SK-N-SH (cell line): Measurements from ENCODE around the gene SMARCD2. TPM values are rescaled to one million over a fixed set of nuclear protein-coding genes. Genes with fewer than 3 reads are reported as not detected.

Experiments used
- CTCF ChIA-PET: fragments of 300-600, 350-600 bp; formaldehyde crosslinking; extraction: SDS; loops from one replicate; lab custom pipeline; 2021; lab: Yijun Ruan, JAX
- POLR2A ChIA-PET: fragments of 350-600 bp; sonication (Branson Sonifier 250); formaldehyde crosslinking; extraction: SDS; loops from one replicate; lab custom pipeline; 2020; ENCODE audit warnings: antibody characterized with exemption, inconsistent platforms; lab: Yijun Ruan, JAX
- DNase-seq: peaks from one replicate; pipeline ENCODE4 v3.0.0; 2012
- H2AFZ ChIP-seq: fragments of 200-600 bp; sonication (generic); 2 replicates; pipeline ENCODE4 v1.8.1; 2016; ENCODE audit warnings: antibody characterized with exemption, mild to moderate bottlenecking, low read depth
- H3F3A ChIP-seq: fragments of 200-600 bp; sonication (generic); replicated peaks from 2 replicates; pipeline ENCODE3; 2016; ENCODE audit warnings: antibody characterized with exemption, mild to moderate bottlenecking; ENCODE audit not compliant: insufficient read depth
- H3K27ac ChIP-seq, 2 experiments: fragments of 200-500 bp in 1 of 2; fragments of 200-600 bp in 1 of 2; sonication (Bioruptor generic) in 1 of 2; sonication (generic), shearing (Covaris generic) in 1 of 2; 2 replicates each; pipeline versions ENCODE4 v1.5.1 to v1.6.1; 2014 to 2016; ENCODE audit warnings: low read depth in 2 of 2, inconsistent platforms in 1 of 2, low read length in 1 of 2, mild to moderate bottlenecking in 1 of 2, mixed read lengths in 1 of 2
- H3K27me3 ChIP-seq: fragments of 200-600 bp; sonication (generic), shearing (Covaris generic); 2 replicates; pipeline ENCODE4 v1.6.1; 2016; ENCODE audit warnings: mixed run types; ENCODE audit not compliant: insufficient read depth
- H3K36me3 ChIP-seq, 2 experiments: fragments of 200-500 bp in 1 of 2; fragments of 200-600 bp in 1 of 2; sonication (Bioruptor generic) in 1 of 2; sonication (generic) in 1 of 2; replicated peaks in 1 of 2; 2 replicates each; pipeline versions ENCODE3 to v1.5.1; 2014 to 2016; ENCODE audit warnings: low read length in 1 of 2, mild to moderate bottlenecking in 1 of 2; ENCODE audit not compliant: insufficient read depth in 2 of 2, control insufficient read depth in 1 of 2
- H3K4me1 ChIP-seq, 2 experiments: fragments of 200-500 bp in 1 of 2; fragments of 200-600 bp in 1 of 2; sonication (Bioruptor generic) in 1 of 2; sonication (generic), shearing (Covaris generic) in 1 of 2; 2 replicates each; pipeline versions ENCODE4 v1.5.1 to v1.6.1; 2014 to 2016; ENCODE audit warnings: low read depth in 1 of 2, low read length in 1 of 2, mixed run types in 1 of 2; ENCODE audit not compliant: insufficient read depth in 2 of 2, control insufficient read depth in 1 of 2
- H3K4me2 ChIP-seq: fragments of 200-600 bp; sonication (generic), shearing (Covaris generic); 2 replicates; pipeline ENCODE4 v1.6.1; 2017; ENCODE audit warnings: mixed run types
- H3K4me3 ChIP-seq, 2 experiments: fragments of 200-500 bp in 1 of 2; fragments of 200-600 bp in 1 of 2; sonication (Bioruptor generic) in 1 of 2; sonication (generic), shearing (Covaris generic) in 1 of 2; 2 replicates each; pipeline versions ENCODE4 v1.5.1 to v1.8.1; 2014 to 2016; ENCODE audit warnings: low read depth in 2 of 2, inconsistent platforms in 1 of 2, low read length in 1 of 2, mild to moderate bottlenecking in 1 of 2, mixed read lengths in 1 of 2, moderate library complexity in 1 of 2
- H3K79me2 ChIP-seq: fragments of 200-600 bp; sonication (generic); 2 replicates; pipeline ENCODE4 v1.8.1; 2017; ENCODE audit warnings: mild to moderate bottlenecking; ENCODE audit not compliant: insufficient read depth
- H3K9ac ChIP-seq: fragments of 200-600 bp; sonication (generic); 2 replicates; pipeline ENCODE4 v1.6.1; 2017; ENCODE audit warnings: mixed run types
- H3K9me2 ChIP-seq: fragments of 200-600 bp; sonication (generic); 2 replicates; pipeline ENCODE4 v1.6.1; 2017; ENCODE audit warnings: mixed run types
- H3K9me3 ChIP-seq: fragments of 200-600 bp; sonication (generic); 2 replicates; pipeline ENCODE4 v1.6.1; 2017; ENCODE audit warnings: mixed run types, mild to moderate bottlenecking, moderate library complexity
- H4K20me1 ChIP-seq: fragments of 200-600 bp; sonication (generic); 2 replicates; pipeline ENCODE4 v1.6.1; 2017; ENCODE audit warnings: mild to moderate bottlenecking, mixed run types; ENCODE audit not compliant: insufficient read depth
- CHD2 ChIP-seq: fragments of 150-350 bp; IDR thresholded peaks from 2 replicates; pipeline ENCODE4 v1.6.1; 2018; ENCODE audit warnings: low read length; ENCODE audit not compliant: partially characterized antibody
- ELF1 ChIP-seq: IDR thresholded peaks from 2 replicates; pipeline ENCODE4 v1.4.0; 2012
- GATA2 ChIP-seq: sonication (generic); formaldehyde crosslinking; IDR thresholded peaks from 2 replicates; pipeline ENCODE4 v1.5.0; 2020; ENCODE audit warnings: mild to moderate bottlenecking, missing genetic modification reagents
- JUND ChIP-seq: IDR thresholded peaks from 2 replicates; pipeline ENCODE4 v1.4.0; 2012
- MEF2A ChIP-seq: IDR thresholded peaks from 2 replicates; pipeline ENCODE4 v1.4.0; 2012; ENCODE audit warnings: low read depth, borderline replicate concordance
- MXI1 ChIP-seq: IDR thresholded peaks from 2 replicates; pipeline ENCODE4 v1.6.1; 2012; ENCODE audit warnings: mild to moderate bottlenecking, low read depth, low read length, improper control_type of control experiment
- NFIC ChIP-seq: IDR thresholded peaks from 2 replicates; pipeline ENCODE4 v1.4.0; 2012; ENCODE audit warnings: borderline replicate concordance
- NRF1 ChIP-seq: IDR thresholded peaks from 2 replicates; pipeline ENCODE4 v1.6.1; 2012; ENCODE audit warnings: low read depth, mild to moderate bottlenecking, low read length
- POLR2AphosphoS5 ChIP-seq: IDR thresholded peaks from 2 replicates; pipeline ENCODE4 v1.6.1; 2012; ENCODE audit warnings: low read depth, low read length
- RFX5 ChIP-seq: IDR thresholded peaks from 2 replicates; pipeline ENCODE4 v1.6.1; 2012; ENCODE audit warnings: mild to moderate bottlenecking, improper control_type of control experiment, low read length
- SIN3A ChIP-seq: IDR thresholded peaks from 2 replicates; pipeline ENCODE4 v1.6.1; 2012; ENCODE audit warnings: low read depth, mild to moderate bottlenecking, low read length, moderate library complexity, borderline replicate concordance
- SMC3 ChIP-seq: IDR thresholded peaks from 2 replicates; pipeline ENCODE4 v1.6.1; 2012; ENCODE audit warnings: low read depth, low read length, improper control_type of control experiment
- USF1 ChIP-seq: IDR thresholded peaks from 2 replicates; pipeline ENCODE4 v1.4.0; 2012; ENCODE audit warnings: low read depth, borderline replicate concordance
- YY1 ChIP-seq: IDR thresholded peaks from 2 replicates; pipeline ENCODE4 v1.4.0; 2012; ENCODE audit warnings: low read depth, mild to moderate bottlenecking
- WGBS: methylation state at CpG from one replicate; pipeline ENCODE4 v1.1.6; 2017; ENCODE audit warnings: low lambda C conversion rate; 5-methylcytosine and 5-hydroxymethylcytosine counted together
- polyA plus RNA-seq, 3 experiments: library from polyadenylated mRNA; depleted of rRNA; stranded (reverse); fragments of >200 nt; gene quantifications; 2 replicates each; pipeline ENCODE4 v1.2.3, GENCODE V29; 2012
- TF ChIP-seq, protein P1 (sequence below): IDR thresholded peaks from 2 replicates; pipeline ENCODE4 v1.6.1; 2012; ENCODE audit warnings: mild to moderate bottlenecking, low read depth, low read length, moderate library complexity
- TF ChIP-seq, protein P2 (sequence below): IDR thresholded peaks from 2 replicates; pipeline ENCODE4 v1.4.0; 2012; ENCODE audit warnings: low read depth, borderline replicate concordance
- TF ChIP-seq, protein P3 (sequence below): IDR thresholded peaks from 2 replicates; pipeline ENCODE4; 2012

Gene SMARCD2
- polyA plus RNA-seq, 1 of the 3 experiments (the other 2 are of a cell fraction): 89.1 TPM

- TF ChIP-seq, protein P1, sequence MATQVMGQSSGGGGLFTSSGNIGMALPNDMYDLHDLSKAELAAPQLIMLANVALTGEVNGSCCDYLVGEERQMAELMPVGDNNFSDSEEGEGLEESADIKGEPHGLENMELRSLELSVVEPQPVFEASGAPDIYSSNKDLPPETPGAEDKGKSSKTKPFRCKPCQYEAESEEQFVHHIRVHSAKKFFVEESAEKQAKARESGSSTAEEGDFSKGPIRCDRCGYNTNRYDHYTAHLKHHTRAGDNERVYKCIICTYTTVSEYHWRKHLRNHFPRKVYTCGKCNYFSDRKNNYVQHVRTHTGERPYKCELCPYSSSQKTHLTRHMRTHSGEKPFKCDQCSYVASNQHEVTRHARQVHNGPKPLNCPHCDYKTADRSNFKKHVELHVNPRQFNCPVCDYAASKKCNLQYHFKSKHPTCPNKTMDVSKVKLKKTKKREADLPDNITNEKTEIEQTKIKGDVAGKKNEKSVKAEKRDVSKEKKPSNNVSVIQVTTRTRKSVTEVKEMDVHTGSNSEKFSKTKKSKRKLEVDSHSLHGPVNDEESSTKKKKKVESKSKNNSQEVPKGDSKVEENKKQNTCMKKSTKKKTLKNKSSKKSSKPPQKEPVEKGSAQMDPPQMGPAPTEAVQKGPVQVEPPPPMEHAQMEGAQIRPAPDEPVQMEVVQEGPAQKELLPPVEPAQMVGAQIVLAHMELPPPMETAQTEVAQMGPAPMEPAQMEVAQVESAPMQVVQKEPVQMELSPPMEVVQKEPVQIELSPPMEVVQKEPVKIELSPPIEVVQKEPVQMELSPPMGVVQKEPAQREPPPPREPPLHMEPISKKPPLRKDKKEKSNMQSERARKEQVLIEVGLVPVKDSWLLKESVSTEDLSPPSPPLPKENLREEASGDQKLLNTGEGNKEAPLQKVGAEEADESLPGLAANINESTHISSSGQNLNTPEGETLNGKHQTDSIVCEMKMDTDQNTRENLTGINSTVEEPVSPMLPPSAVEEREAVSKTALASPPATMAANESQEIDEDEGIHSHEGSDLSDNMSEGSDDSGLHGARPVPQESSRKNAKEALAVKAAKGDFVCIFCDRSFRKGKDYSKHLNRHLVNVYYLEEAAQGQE: no peak
- TF ChIP-seq GATA2 (CRISPR knock-in tag) (no peak), NFIC (no peak)
These were observed 4.4 kb downstream of the SMARCD2 start (continued) for GRCh38 chr17:63837962-63838600.

- H3K27ac ChIP-seq: peak overlapping the region in 1 of 2 experiments; percentile 4; a peak in 1 of 4 replicates
- no peak for DNase-seq
- H3K27me3 ChIP-seq: no peaks in the 10 kb centered on the region
- H3K4me3 ChIP-seq: no peak overlapping the region
- H3K9ac ChIP-seq: no peak overlapping the region
- no peak overlapping the region for H2AFZ ChIP-seq
- peaks cover 28% of the 10 kb centered on the region for H3F3A ChIP-seq
- H3K9me2 ChIP-seq: no peaks in the 10 kb centered on the region
- peaks cover 27 to 44% of the 10 kb centered on the region in 2 experiments for H3K4me1 ChIP-seq
- TF ChIP-seq MEF2A (no peak), NFIC (no peak), ELF1 (no peak)
- TF ChIP-seq, protein P2, sequence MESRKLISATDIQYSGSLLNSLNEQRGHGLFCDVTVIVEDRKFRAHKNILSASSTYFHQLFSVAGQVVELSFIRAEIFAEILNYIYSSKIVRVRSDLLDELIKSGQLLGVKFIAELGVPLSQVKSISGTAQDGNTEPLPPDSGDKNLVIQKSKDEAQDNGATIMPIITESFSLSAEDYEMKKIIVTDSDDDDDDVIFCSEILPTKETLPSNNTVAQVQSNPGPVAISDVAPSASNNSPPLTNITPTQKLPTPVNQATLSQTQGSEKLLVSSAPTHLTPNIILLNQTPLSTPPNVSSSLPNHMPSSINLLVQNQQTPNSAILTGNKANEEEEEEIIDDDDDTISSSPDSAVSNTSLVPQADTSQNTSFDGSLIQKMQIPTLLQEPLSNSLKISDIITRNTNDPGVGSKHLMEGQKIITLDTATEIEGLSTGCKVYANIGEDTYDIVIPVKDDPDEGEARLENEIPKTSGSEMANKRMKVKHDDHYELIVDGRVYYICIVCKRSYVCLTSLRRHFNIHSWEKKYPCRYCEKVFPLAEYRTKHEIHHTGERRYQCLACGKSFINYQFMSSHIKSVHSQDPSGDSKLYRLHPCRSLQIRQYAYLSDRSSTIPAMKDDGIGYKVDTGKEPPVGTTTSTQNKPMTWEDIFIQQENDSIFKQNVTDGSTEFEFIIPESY: no peak
- peaks cover 27% of the 10 kb centered on the region for H4K20me1 ChIP-seq
- no peak overlapping the region for H3K4me2 ChIP-seq
- WGBS: 96% methylated on average over 6 of the region's 12 CpGs
- ChIA-PET POLR2A (interaction anchor here (9.2 kb wide), 1 partner anchor 8 kb away, joined by 108 read pairs; the partner anchor contains the start of genes FTSJ3 and PSMC5), CTCF (interaction anchor here (1.0 to 9.1 kb wide), 3 partner anchors 9 to 110 kb away, joined by 3 to 96 read pairs (median 4); partner anchors contain the start of genes FTSJ3 and PSMC5)
- H3K79me2 ChIP-seq: peaks cover 65% of the 10 kb centered on the region
- H3K36me3 ChIP-seq: peaks cover 31 to 41% of the 10 kb centered on the region in 2 experiments
- no peaks in the 10 kb centered on the region for H3K9me3 ChIP-seq
These were observed 5.0 kb downstream of the SMARCD2 start for GRCh38 chr17:63837480-63837879.

DNA sequence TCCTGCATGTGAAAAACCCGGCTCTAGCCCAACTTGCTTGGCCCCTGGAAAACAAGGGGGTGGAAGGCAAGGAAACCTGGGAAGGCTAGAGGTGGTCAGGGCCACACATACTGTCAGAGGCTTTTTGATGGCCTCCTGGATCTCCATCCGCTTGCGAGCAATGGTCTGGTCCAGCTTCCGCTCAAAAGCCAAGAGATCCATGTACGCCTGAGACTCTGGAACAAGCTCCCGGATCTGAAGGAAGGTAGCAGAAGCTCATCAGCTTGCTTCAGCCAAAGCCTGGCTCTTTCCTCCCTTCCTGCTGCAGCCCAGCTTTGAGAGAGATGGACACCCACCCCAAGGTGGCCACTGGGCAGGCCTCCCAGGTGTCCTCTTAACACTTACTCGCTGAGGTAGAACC lies 5.7 kb downstream of the SMARCD2 start:
- H3K9me2 ChIP-seq: no peaks in the 10 kb centered on the region
- no peak overlapping the region for H3K4me2 ChIP-seq
- ChIA-PET POLR2A (interaction anchor here (9.2 kb wide), 1 partner anchor 7 kb away, joined by 108 read pairs; the partner anchor contains the start of genes FTSJ3 and PSMC5), CTCF (interaction anchor here (9.1 kb wide), 1 partner anchor 8 kb away, joined by 96 read pairs; the partner anchor contains the start of genes FTSJ3 and PSMC5)
- no peak for DNase-seq
- peaks cover 27% of the 10 kb centered on the region for H4K20me1 ChIP-seq
- H3K27ac ChIP-seq: no peak overlapping the region; a peak in 1 of 4 replicates
- peaks cover 27 to 44% of the 10 kb centered on the region in 2 experiments for H3K4me1 ChIP-seq
- peaks cover 36 to 47% of the 10 kb centered on the region in 2 experiments for H3K36me3 ChIP-seq
- H3K9me3 ChIP-seq: no peaks in the 10 kb centered on the region
- H3K9ac ChIP-seq: no peak overlapping the region
- peaks cover 60% of the 10 kb centered on the region for H3K79me2 ChIP-seq
- no peak overlapping the region for H2AFZ ChIP-seq
- H3F3A ChIP-seq: peaks cover 30% of the 10 kb centered on the region
- no peaks in the 10 kb centered on the region for H3K27me3 ChIP-seq
- 94% methylated on average over 7 of the region's 7 CpGs for WGBS
- H3K4me3 ChIP-seq: no peak overlapping the region
- TF ChIP-seq USF1 (no peak), SMC3 (no peak), NRF1 (no peak), YY1 (no peak), RFX5 (no peak), POLR2AphosphoS5 (no peak), NFIC (no peak), CHD2 (no peak), SIN3A (no peak), GATA2 (CRISPR knock-in tag) (no peak), JUND (no peak), MXI1 (no peak), MEF2A (no peak), ELF1 (no peak)
- TF ChIP-seq, protein P3, sequence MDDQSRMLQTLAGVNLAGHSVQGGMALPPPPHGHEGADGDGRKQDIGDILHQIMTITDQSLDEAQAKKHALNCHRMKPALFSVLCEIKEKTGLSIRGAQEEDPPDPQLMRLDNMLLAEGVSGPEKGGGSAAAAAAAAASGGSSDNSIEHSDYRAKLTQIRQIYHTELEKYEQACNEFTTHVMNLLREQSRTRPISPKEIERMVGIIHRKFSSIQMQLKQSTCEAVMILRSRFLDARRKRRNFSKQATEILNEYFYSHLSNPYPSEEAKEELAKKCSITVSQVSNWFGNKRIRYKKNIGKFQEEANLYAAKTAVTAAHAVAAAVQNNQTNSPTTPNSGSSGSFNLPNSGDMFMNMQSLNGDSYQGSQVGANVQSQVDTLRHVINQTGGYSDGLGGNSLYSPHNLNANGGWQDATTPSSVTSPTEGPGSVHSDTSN: no peak
